ENCODE data around the gene ARL2BP.
A peak's percentile ranks its signal among the peaks of the same experiment; 100 is the strongest.

The ARL2BP gene

DNA sequence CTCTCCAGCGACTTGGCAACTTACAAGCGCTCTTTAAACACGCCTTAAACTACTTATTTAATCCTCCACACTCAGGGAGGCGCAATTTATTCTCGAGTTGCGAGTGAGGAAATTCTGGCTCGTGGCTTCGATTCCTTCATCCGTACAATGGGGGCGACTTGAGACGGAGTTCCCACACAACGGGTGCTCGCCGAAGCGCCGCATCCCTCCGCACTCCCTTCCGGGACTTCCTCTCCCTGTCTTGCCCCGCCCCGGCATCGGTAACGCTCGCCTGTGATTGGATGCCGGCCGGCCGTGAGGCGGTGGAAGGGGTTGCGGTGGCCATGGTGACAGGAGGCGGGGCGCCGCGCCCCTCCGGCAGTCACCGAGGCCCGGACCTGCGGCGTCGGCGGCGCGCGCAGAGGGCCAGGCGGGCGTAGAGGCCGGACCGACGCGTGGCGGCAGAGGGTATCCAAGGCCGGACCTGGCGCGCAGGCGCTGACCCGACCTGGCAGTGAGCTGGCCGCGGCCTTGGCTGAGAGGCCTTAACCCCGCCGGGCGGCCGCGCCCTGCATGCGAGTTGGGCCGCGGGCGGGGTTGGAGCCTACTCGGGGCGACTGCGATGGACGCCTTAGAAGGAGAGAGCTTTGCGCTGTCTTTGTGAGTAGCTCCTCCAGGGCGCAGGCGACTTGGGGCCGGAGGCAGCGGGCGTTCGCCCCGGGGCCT, at the start of gene ARL2BP:
Gene ARL2BP (plus strand): TSS at position 493 of the 705 bp plus-strand sequence. CDS start 109 bp downstream, at position 602.
- TF ChIP-seq TAF1 (IDR thresholded peaks at IDR 0.05; ENCODE audit: low read depth) (peak; percentile 58), NFIC (IDR thresholded peaks at IDR 0.05) (no peak), YY1 (IDR thresholded peaks at IDR 0.05; ENCODE audit: low read depth) (0 out of 2 replicates have a peak, but pooled peaks have one; percentile 34), USF1 (IDR thresholded peaks at IDR 0.05) (no peak; the same call in 1 of the 2 replicates), EP300 (IDR thresholded peaks at IDR 0.05; ENCODE audit: borderline replicate concordance) (no peak), TEAD4 (IDR thresholded peaks at IDR 0.05) (0 out of 2 replicates have a peak, but pooled peaks have one; percentile 16), CREB1 (IDR thresholded peaks at IDR 0.05; ENCODE audit: low read depth) (no peak), CEBPB (IDR thresholded peaks at IDR 0.05) (no peak)
- TF ChIP-seq, protein P1, sequence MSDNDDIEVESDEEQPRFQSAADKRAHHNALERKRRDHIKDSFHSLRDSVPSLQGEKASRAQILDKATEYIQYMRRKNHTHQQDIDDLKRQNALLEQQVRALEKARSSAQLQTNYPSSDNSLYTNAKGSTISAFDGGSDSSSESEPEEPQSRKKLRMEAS (IDR thresholded peaks at IDR 0.05) = peak; percentile 73

DNA sequence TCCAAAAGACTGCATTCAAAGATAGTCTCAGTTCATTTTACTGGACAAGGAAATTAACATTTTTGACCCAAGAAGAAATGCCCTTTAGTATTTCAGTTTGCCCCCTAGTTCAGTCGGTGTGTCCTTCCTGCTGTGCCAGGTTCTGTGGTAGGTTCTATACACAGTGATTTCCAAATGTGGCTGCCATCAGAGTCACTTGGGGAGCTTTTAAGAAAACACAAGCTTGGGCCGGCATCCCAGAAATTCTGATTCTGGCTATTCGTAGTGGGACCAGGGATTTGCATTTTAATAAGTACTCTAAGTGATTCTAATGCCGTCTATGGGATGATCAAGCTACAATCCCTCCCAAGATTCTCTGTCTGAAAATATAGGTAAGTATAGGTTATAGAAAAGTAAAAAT, 48.8 kb upstream of the ARL2BP start:
- TF ChIP-seq CEBPB (IDR thresholded peaks at IDR 0.05) (no peak), ZBTB7A (IDR thresholded peaks at IDR 0.05; ENCODE audit: low read depth) (no peak), CREB1 (IDR thresholded peaks at IDR 0.05; ENCODE audit: low read depth) (no peak), TCF12 (IDR thresholded peaks at IDR 0.05; ENCODE audit: low read depth) (no peak), EP300 (IDR thresholded peaks at IDR 0.05; ENCODE audit: borderline replicate concordance) (no peak), REST (IDR thresholded peaks at IDR 0.05; ENCODE audit: low read depth) (no peak), TEAD4 (IDR thresholded peaks at IDR 0.05) (no peak), USF1 (IDR thresholded peaks at IDR 0.05) (no peak), YY1 (IDR thresholded peaks at IDR 0.05; ENCODE audit: low read depth) (no peak), NFIC (IDR thresholded peaks at IDR 0.05) (no peak), FOXM1 (IDR thresholded peaks at IDR 0.05; ENCODE audit: borderline replicate concordance, low read depth) (no peak)
- TF ChIP-seq, protein P1 (IDR thresholded peaks at IDR 0.05) = no peak

DNA sequence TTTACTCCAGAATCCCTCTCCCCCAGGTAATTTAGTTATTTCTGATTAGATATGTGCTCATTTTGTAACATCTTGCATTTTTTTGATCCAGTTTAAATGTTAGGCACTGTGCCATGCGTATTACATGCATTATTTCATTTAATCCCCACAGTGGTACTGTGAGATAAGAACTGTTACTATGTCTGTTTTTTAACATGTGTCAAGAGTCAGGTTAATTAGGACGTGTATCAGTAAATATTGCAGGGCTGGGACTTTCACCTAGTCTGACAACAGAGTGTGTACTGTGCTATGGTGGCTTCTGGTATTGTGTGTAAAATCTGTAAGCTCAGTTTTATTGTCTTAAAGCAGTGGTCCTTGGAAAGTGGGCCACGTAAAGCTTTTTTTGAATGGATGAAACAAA, 48.3 kb upstream of the ARL2BP start:
- TF ChIP-seq TAF1 (IDR thresholded peaks at IDR 0.05; ENCODE audit: low read depth) (no peak), CEBPB (IDR thresholded peaks at IDR 0.05) (no peak), RAD21 (IDR thresholded peaks at IDR 0.05; ENCODE audit: low read depth) (no peak), TCF12 (IDR thresholded peaks at IDR 0.05; ENCODE audit: low read depth) (no peak), EP300 (IDR thresholded peaks at IDR 0.05; ENCODE audit: borderline replicate concordance) (no peak), CREB1 (IDR thresholded peaks at IDR 0.05; ENCODE audit: low read depth) (no peak), YY1 (IDR thresholded peaks at IDR 0.05; ENCODE audit: low read depth) (no peak), FOXM1 (IDR thresholded peaks at IDR 0.05; ENCODE audit: borderline replicate concordance, low read depth) (no peak), EGR1 (IDR thresholded peaks at IDR 0.05) (no peak), ZBTB7A (IDR thresholded peaks at IDR 0.05; ENCODE audit: low read depth) (no peak), NFIC (IDR thresholded peaks at IDR 0.05) (no peak), REST (IDR thresholded peaks at IDR 0.05; ENCODE audit: low read depth) (no peak), TEAD4 (IDR thresholded peaks at IDR 0.05) (no peak), USF1 (IDR thresholded peaks at IDR 0.05) (no peak)
- TF ChIP-seq, protein P1 (IDR thresholded peaks at IDR 0.05) = no peak

GRCh38 chr16:57202095-57202886, 42.8 kb upstream of the ARL2BP start:
- TF ChIP-seq REST (IDR thresholded peaks at IDR 0.05; ENCODE audit: low read depth) (no peak), ZBTB7A (IDR thresholded peaks at IDR 0.05; ENCODE audit: low read depth) (no peak), CREB1 (IDR thresholded peaks at IDR 0.05; ENCODE audit: low read depth) (no peak)

Data from Ishikawa (cell line).